Urinary bladder (tissue), 4 donors: ENCODE results near the gene ACSL3. TPM values are rescaled to one million over a fixed set of nuclear protein-coding genes. Genes with fewer than 3 reads are reported as not detected.

Experiments
- DNase-seq: peaks from one replicate; pipeline ENCODE4 v3.0.0-alpha.2; 2015; ENCODE audit errors: extremely low spot score
- H3K27ac ChIP-seq: one replicate; pipeline ENCODE4 v1.5.1; 2013; ENCODE audit warnings: low read depth, mild to moderate bottlenecking, moderate library complexity
- H3K36me3 ChIP-seq: one replicate; pipeline ENCODE4 v1.6.1; 2013; ENCODE audit warnings: mild to moderate bottlenecking, moderate library complexity; ENCODE audit not compliant: insufficient read depth
- H3K4me1 ChIP-seq: one replicate; pipeline ENCODE4 v1.6.1; 2013; ENCODE audit warnings: mild to moderate bottlenecking, moderate library complexity; ENCODE audit not compliant: insufficient read depth
- H3K4me3 ChIP-seq: one replicate; pipeline ENCODE4 v1.5.1; 2013; ENCODE audit warnings: low read depth, low read length
- WGBS: extraction: QIAGEN DNeasy Blood & Tissue Kit; methylation state at CpG from one replicate; pipeline ENCODE4 v1.1.7; 2013; 5-methylcytosine and 5-hydroxymethylcytosine counted together
- polyA plus RNA-seq: library from polyadenylated mRNA; stranded (reverse); fragments of 200-250 nt; gene quantifications from one replicate; pipeline ENCODE4 v1.2.3, GENCODE V29; 2013
- total RNA-seq: library from RNA; depleted of rRNA; stranded (reverse); fragments of >200 nt; gene quantifications from one replicate; pipeline ENCODE4 v1.2.3, GENCODE V29; 2014
- donor health status: healthy with polysubstance abuse.
- donor health status: healthy.

The ACSL3 gene
- total and polyA plus RNA-seq, 2 donors = 26.3 to 136 TPM

- 73% methylated on average over 13 of the region's 13 CpGs for WGBS
- DNase-seq = no peak
- H3K4me1 ChIP-seq = no peaks in the 10 kb centered on the region
- no peak overlapping the region for H3K27ac ChIP-seq
- no peak overlapping the region for H3K4me3 ChIP-seq
- H3K36me3 ChIP-seq = no peaks in the 10 kb centered on the region
Measured at GRCh38 chr2:222950638-222951285, 89.9 kb downstream of the ACSL3 start.

DNA sequence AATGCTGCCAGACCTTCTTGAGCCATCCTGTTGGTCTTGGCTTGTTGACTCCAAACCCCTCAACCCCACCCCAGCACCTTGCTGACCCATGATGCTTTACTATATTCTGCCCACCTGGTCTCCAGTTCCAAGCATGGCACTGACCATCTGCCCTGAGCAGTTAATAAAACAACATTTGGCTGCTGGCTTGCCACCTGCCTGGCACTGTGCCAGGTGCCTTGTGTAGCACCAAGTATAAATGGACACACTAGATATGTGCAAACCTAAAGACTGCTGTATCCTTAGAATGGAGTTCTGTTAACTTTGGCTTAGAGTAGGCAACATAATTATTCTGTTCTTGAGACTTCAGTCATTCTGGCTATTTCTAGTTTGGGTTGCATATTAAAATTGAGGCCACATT, 91.4 kb downstream of the ACSL3 start:
- Histone ChIP-seq H3K4me3 (no peak overlapping the region), H3K4me1 (no peaks in the 10 kb centered on the region), H3K27ac (no peak overlapping the region), H3K36me3 (no peaks in the 10 kb centered on the region)
- DNase-seq = no peak

DNA sequence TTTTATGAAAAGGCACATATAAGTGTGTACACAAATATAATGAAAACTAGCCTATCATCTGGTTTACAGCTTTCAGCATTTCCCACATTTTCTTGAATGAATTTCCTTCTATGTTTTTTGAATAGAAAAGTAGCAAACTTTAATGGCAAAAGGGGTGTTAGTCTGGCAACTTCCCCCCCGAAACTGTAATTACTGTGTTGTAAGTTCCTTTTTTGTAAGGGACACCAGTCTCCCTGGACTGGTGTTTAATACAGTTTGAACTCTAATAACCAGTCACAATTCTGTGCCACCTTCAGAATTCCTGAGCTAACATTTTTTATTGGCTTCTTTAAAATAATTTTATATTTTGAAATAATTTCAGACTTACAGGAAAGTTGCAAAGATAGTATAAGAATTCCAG, 94.2 kb downstream of the ACSL3 start:
- Histone ChIP-seq H3K4me1 (no peaks in the 10 kb centered on the region), H3K4me3 (no peak overlapping the region), H3K27ac (no peak overlapping the region), H3K36me3 (no peaks in the 10 kb centered on the region)
- DNase-seq = no peak
- 79% methylated on average over 1 of the region's 1 CpG for WGBS

DNA sequence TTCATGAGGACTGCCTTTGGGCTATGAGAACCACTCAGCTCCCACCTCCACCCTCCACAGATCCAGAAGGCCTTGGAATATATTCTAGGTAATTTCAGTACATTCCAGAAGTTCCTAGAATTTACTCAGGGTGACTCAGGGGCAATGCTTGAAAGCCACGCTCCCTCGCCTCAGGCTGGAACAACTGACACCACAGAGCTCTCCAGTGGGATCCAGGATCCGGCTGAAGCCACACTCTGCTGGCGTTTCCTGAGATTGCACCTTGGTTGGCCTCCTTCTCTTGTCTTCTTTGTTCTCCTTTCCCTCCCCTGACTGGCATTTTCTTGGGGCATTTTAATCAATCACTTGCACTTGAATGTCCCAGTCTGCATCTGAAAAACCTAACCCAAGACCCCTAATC, 98.5 kb downstream of the ACSL3 start:
- 81% methylated on average over 4 of the region's 4 CpGs for WGBS
- Histone ChIP-seq H3K27ac (no peak overlapping the region), H3K4me1 (no peaks in the 10 kb centered on the region), H3K36me3 (no peaks in the 10 kb centered on the region), H3K4me3 (no peak overlapping the region)
- DNase-seq = no peak

GRCh38 chr2:222960126-222960525, 99.3 kb downstream of the ACSL3 start:
- DNase-seq = no peak

GRCh38 chr2:222963641-222964040, 102.8 kb downstream of the ACSL3 start:
- H3K27ac ChIP-seq = no peak overlapping the region
- 84% methylated on average over 7 of the region's 7 CpGs for WGBS
- no peaks in the 10 kb centered on the region for H3K4me1 ChIP-seq
- no peak overlapping the region for H3K4me3 ChIP-seq
- DNase-seq = no peak
- no peaks in the 10 kb centered on the region for H3K36me3 ChIP-seq

More at GRCh38 chr2:222960126-222960525, 99.3 kb downstream of the ACSL3 start:
- Histone ChIP-seq H3K4me1 (no peaks in the 10 kb centered on the region), H3K27ac (no peak overlapping the region), H3K36me3 (no peaks in the 10 kb centered on the region), H3K4me3 (no peak overlapping the region)
- WGBS = 76% methylated on average over 6 of the region's 6 CpGs

GRCh38 chr2:222964376-222965031, 103.7 kb downstream of the ACSL3 start:
- no peak for DNase-seq
- Histone ChIP-seq H3K4me3 (no peak overlapping the region), H3K4me1 (no peaks in the 10 kb centered on the region), H3K36me3 (no peaks in the 10 kb centered on the region), H3K27ac (no peak overlapping the region)
- 84% methylated on average over 11 of the region's 11 CpGs for WGBS

DNA sequence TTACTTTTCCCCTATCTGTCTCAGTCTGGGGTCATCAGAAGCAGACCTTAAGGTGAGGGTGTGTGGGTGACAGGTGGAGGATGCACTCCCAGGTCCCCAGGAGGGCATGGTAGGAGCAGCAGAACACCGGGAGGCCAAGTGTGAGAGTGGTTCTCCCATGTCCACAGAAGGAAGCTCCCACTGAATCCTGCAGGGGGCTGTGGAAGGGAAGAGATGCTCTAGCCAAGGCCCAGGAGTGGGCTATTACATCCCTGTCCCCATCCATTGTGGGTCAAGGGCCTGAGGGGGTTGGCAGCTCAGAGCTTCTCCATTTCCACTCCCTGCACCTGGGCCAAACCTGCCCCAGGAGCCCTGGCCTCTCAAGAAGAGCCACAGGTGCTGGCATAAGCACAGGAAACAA, 104.7 kb downstream of the ACSL3 start:
- H3K4me3 ChIP-seq = no peak overlapping the region
- no peaks in the 10 kb centered on the region for H3K4me1 ChIP-seq
- DNase-seq = no peak
- WGBS = 88% methylated on average over 1 of the region's 1 CpG
- H3K36me3 ChIP-seq = no peaks in the 10 kb centered on the region
- H3K27ac ChIP-seq = no peak overlapping the region

DNA sequence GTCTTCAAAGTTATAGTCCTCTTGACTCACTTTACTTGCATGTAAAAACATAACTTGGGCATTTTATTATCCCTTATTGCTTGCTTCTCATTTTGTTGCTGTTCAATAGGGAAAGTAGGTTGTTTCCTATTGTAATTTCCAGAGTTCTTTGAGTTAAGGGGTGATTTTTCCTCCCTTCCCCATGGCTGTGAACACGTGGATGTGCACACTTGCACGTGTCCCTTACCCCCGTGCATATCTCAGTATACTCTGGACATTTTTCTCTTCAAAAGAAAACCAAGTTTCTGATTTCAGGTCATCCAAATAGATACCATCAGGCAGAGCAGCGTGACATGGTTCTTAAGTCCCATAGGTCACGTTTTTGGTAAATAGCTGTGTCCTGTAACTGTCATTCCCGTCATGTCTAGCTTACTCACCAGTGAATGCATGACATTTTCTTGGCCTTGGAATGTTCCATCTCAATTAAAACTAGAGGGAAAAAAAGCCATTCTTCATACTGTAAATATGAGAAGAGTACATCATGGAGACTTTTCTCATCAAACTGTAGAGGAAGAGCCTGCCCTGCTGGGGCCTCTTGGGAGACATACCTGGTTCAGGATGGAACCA, 107.8 kb downstream of the ACSL3 start:
- DNase-seq = no peak
- Histone ChIP-seq H3K36me3 (no peaks in the 10 kb centered on the region), H3K27ac (no peak overlapping the region), H3K4me3 (no peak overlapping the region), H3K4me1 (no peaks in the 10 kb centered on the region)
- WGBS = 86% methylated on average over 6 of the region's 6 CpGs

DNA sequence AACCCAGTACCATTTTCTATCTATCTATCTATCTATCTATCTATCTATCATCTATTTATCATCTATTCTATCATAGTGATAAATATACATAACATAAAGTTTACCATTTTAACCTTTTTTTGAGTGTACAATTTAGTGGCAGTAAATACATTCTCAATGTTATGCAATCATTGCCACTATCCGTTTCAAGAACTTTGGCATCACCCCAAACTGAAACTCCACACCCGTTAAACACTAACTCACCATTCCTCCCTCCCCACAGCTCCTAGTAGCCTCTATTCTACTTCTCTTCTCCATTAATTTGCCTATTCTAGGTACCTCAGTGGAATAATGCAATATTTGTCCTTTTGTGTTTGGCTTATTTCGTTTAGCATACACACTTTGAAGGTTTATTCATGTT, 108.7 kb downstream of the ACSL3 start:
- DNase-seq = no peak
- 45% methylated on average over 3 of the region's 3 CpGs for WGBS
- Histone ChIP-seq H3K4me3 (no peak overlapping the region), H3K36me3 (no peaks in the 10 kb centered on the region), H3K27ac (no peak overlapping the region), H3K4me1 (no peaks in the 10 kb centered on the region)

DNA sequence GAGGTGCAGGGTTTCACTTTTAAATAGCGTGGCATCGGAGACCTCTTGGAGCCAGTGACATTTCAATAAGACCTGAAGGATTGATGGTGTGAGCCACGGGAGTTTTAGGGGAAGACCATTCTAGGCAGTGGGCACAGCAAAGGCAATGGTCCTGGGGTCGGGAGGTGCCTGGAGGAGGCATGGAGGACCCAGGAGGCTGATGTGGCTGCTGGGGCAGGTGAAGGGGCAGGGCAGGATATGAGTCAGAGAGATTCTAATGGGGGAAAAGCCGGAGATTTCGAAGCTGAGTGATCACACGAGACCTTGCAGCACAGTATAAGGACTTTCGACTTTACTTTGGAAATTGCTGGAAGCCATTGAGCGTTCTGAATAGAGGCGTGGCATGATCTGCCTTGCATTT, 111.6 kb downstream of the ACSL3 start:
- WGBS = 95% methylated on average over 10 of the region's 10 CpGs
- Histone ChIP-seq H3K36me3 (no peaks in the 10 kb centered on the region), H3K4me1 (no peaks in the 10 kb centered on the region), H3K27ac (no peak overlapping the region), H3K4me3 (no peak overlapping the region)
- no peak for DNase-seq

- H3K4me1 ChIP-seq = no peaks in the 10 kb centered on the region
- DNase-seq = no peak
- 54% methylated on average over 4 of the region's 4 CpGs for WGBS
- no peak overlapping the region for H3K27ac ChIP-seq
- H3K36me3 ChIP-seq = no peaks in the 10 kb centered on the region
- no peak overlapping the region for H3K4me3 ChIP-seq
Measured at GRCh38 chr2:222973237-222973636, 112.4 kb downstream of the ACSL3 start.

GRCh38 chr2:222973733-222974132, 112.9 kb downstream of the ACSL3 start:
- Histone ChIP-seq H3K4me3 (no peak overlapping the region), H3K36me3 (no peaks in the 10 kb centered on the region), H3K27ac (no peak overlapping the region), H3K4me1 (no peaks in the 10 kb centered on the region)
- no peak for DNase-seq
- 93% methylated on average over 2 of the region's 2 CpGs for WGBS

DNA sequence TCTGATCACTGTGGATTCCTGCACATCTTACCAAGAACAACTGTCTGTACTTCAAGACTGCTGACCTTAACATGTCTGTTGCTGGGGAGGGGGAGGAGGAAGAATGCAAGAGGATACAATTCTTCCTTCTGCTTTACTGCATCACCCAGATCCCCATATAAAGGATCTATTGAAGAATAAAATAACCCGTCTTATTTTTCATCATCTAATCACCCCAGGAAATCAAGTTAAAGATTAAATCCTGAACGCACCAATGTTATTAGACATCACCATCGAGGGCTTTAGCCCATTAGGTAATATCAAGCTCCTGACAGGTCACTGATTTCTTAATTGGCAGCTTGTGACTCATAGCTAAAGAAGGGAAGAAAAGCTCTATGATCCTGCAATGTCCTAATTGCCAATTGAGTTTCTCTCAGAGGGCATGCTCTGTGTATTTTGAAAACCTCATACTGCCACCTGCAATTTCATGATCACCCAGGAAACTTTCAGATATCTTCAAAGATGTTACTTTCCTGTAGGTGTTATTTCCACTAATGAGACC, 115.8 kb downstream of the ACSL3 start:
- DNase-seq = no peak
- no peak overlapping the region for H3K4me3 ChIP-seq
- 78% methylated on average over 3 of the region's 3 CpGs for WGBS
- no peaks in the 10 kb centered on the region for H3K4me1 ChIP-seq
- no peak overlapping the region for H3K27ac ChIP-seq
- no peaks in the 10 kb centered on the region for H3K36me3 ChIP-seq
